H1 (cell line): Measurements from ENCODE around the gene ZNF426. TPM values are rescaled to one million over a fixed set of nuclear protein-coding genes. Genes with fewer than 3 reads are reported as not detected.
"Not testable (repeated sequence)": the region's sequence is repeated elsewhere in the genome, so short reads cannot be mapped to it uniquely, and the experiment has no call there.

Experiments used
- CTCF ChIA-PET: fragments of 300-600 bp; sonication (Branson Sonifier 250); formaldehyde crosslinking; loops from one replicate; lab custom pipeline; 2021; ENCODE audit not compliant: partially characterized antibody; lab: Charles Lee
- POLR2A ChIA-PET: fragments of 300-600 bp; sonication (Branson Sonifier 250); formaldehyde crosslinking; loops from one replicate; lab custom pipeline; 2021; ENCODE audit warnings: inconsistent platforms; ENCODE audit not compliant: partially characterized antibody; lab: Charles Lee
- DNase-seq, 2 experiments: peaks; one replicate each; pipeline versions ENCODE4 v3.0.0 to v3.0.0-alpha.2; 2010 to 2022; ENCODE audit warnings: low spot score in 2 of 2, low read depth in 1 of 2, mixed read lengths in 1 of 2
- FAIRE-seq: peaks from 2 replicates; lab custom pipeline; 2011; peaks lifted over from hg19 to GRCh38; lab: Jason Lieb, UNC
- H2AFZ ChIP-seq: 2 replicates; pipeline ENCODE4 v1.8.1; 2012; ENCODE audit warnings: low read length, inconsistent platforms
- H2AK5ac ChIP-seq: 2 replicates; pipeline ENCODE4 v1.6.1; 2013; ENCODE audit warnings: low read depth, low read length
- H2BK120ac ChIP-seq: replicated peaks from 2 replicates; pipeline ENCODE3; 2013; ENCODE audit warnings: low read depth, low read length, inconsistent platforms
- H2BK12ac ChIP-seq: 2 replicates; pipeline ENCODE4 v1.6.1; 2013; ENCODE audit warnings: low read depth, low read length
- H2BK15ac ChIP-seq: 2 replicates; pipeline ENCODE4 v1.6.1; 2013; ENCODE audit warnings: low read length
- H2BK20ac ChIP-seq: 2 replicates; pipeline ENCODE4 v1.6.1; 2013; ENCODE audit warnings: low read length
- H2BK5ac ChIP-seq: 2 replicates; pipeline ENCODE4 v1.6.1; 2013; ENCODE audit warnings: low read depth, low read length
- H3K14ac ChIP-seq: 2 replicates; pipeline ENCODE4 v1.6.1; 2013; ENCODE audit warnings: inconsistent platforms; ENCODE audit not compliant: insufficient read length
- H3K18ac ChIP-seq: 2 replicates; pipeline ENCODE4 v1.6.1; 2013; ENCODE audit warnings: low read length; ENCODE audit errors: extremely low read depth
- H3K23ac ChIP-seq: 2 replicates; pipeline ENCODE4 v1.6.1; 2013; ENCODE audit warnings: inconsistent platforms; ENCODE audit not compliant: insufficient read length
- H3K23me2 ChIP-seq: 2 replicates; pipeline ENCODE4 v1.6.1; 2013; ENCODE audit warnings: low read depth, low read length
- H3K27ac ChIP-seq: 2 replicates; pipeline ENCODE4 v1.6.1; 2011; ENCODE audit warnings: low read depth, low read length, inconsistent platforms
- H3K27me3 ChIP-seq, 4 experiments: replicated peaks in 1 of 4; 1 replicate in 1 of 4; 2 replicates in 3 of 4; pipeline versions ENCODE4 v1.6.1 to v1.8.1; 2011 to 2013; ENCODE audit warnings: low read length in 3 of 4, mild to moderate bottlenecking in 3 of 4, inconsistent platforms in 2 of 4, mixed read lengths in 2 of 4, moderate library complexity in 1 of 4; ENCODE audit not compliant: control insufficient read depth in 3 of 4, insufficient read depth in 3 of 4; ENCODE audit errors: extremely low read depth in 1 of 4
- H3K36me3 ChIP-seq, 4 experiments: 2 replicates each; pipeline versions ENCODE4 v1.6.1 to v1.8.1; 2011 to 2013; ENCODE audit warnings: mild to moderate bottlenecking in 4 of 4, low read length in 3 of 4, moderate library complexity in 2 of 4, control low read depth in 1 of 4, inconsistent platforms in 1 of 4; ENCODE audit not compliant: insufficient read depth in 4 of 4, control insufficient read depth in 2 of 4
- H3K4ac ChIP-seq: replicated peaks from 2 replicates; pipeline ENCODE3; 2013; ENCODE audit warnings: low read length, low read depth, mixed read lengths, inconsistent platforms; ENCODE audit not compliant: insufficient read length
- H3K4me1 ChIP-seq, 4 experiments: replicated peaks in 1 of 4; 1 replicate in 1 of 4; 2 replicates in 3 of 4; pipeline versions ENCODE4 v1.6.1 to v1.8.1; 2011 to 2013; ENCODE audit warnings: low read length in 3 of 4, inconsistent platforms in 2 of 4, mixed read lengths in 1 of 4; ENCODE audit not compliant: insufficient read depth in 4 of 4, control insufficient read depth in 3 of 4
- H3K4me2 ChIP-seq, 2 experiments: 2 replicates each; pipeline versions ENCODE4 v1.6.1 to v1.8.1; 2011 to 2013; ENCODE audit warnings: low read depth in 2 of 2, low read length in 2 of 2, control low read depth in 1 of 2, inconsistent platforms in 1 of 2, mild to moderate bottlenecking in 1 of 2; ENCODE audit not compliant: insufficient read depth in 1 of 2
- H3K4me3 ChIP-seq, 4 experiments: fragments of 200-600, 300-600 bp in 1 of 4; sonication (generic), shearing (Covaris generic), sonication (Bioruptor Twin) in 1 of 4; 2 replicates each; pipeline versions ENCODE4 v1.5.1 to v1.8.1; 2011 to 2016; ENCODE audit warnings: low read length in 4 of 4, low read depth in 3 of 4, control low read depth in 2 of 4, inconsistent platforms in 2 of 4, mild to moderate bottlenecking in 2 of 4, mixed read lengths in 1 of 4, moderate library complexity in 1 of 4; ENCODE audit not compliant: insufficient read depth in 2 of 4; ENCODE audit errors: extremely low read depth in 1 of 4
- H3K56ac ChIP-seq: replicated peaks from 2 replicates; pipeline ENCODE3; 2013; ENCODE audit warnings: low read depth, mild to moderate bottlenecking, mixed read lengths, low read length, inconsistent platforms; ENCODE audit not compliant: insufficient read length
- H3K79me1 ChIP-seq: 2 replicates; pipeline ENCODE4 v1.6.1; 2013; ENCODE audit warnings: low read depth, low read length, control low read depth
- H3K79me2 ChIP-seq, 2 experiments: 2 replicates each; pipeline versions ENCODE4 v1.6.1 to v1.8.1; 2012 to 2013; ENCODE audit warnings: low read length in 2 of 2, mild to moderate bottlenecking in 2 of 2, inconsistent platforms in 1 of 2; ENCODE audit not compliant: insufficient read depth in 2 of 2, control insufficient read depth in 1 of 2
- H3K9ac ChIP-seq, 4 experiments: replicated peaks in 1 of 4; 1 replicate in 1 of 4; 2 replicates in 3 of 4; pipeline versions ENCODE4 v1.6.1 to v1.8.1; 2011 to 2013; ENCODE audit warnings: low read depth in 3 of 4, low read length in 3 of 4, control low read depth in 2 of 4, mild to moderate bottlenecking in 2 of 4, moderate library complexity in 2 of 4, inconsistent platforms in 1 of 4; ENCODE audit errors: extremely low read depth in 1 of 4
- H3K9me3 ChIP-seq, 2 experiments: 2 replicates each; pipeline versions ENCODE4 v1.6.1 to v1.8.1; 2012 to 2013; ENCODE audit warnings: mild to moderate bottlenecking in 2 of 2, moderate library complexity in 2 of 2, control low read depth in 1 of 2, inconsistent platforms in 1 of 2, low read depth in 1 of 2, low read length in 1 of 2, mixed read lengths in 1 of 2; ENCODE audit not compliant: insufficient read depth in 2 of 2
- H4K20me1 ChIP-seq, 2 experiments: replicated peaks in 1 of 2; 2 replicates each; pipeline versions ENCODE3 to v1.8.1; 2011 to 2013; ENCODE audit warnings: inconsistent platforms in 2 of 2, low read length in 2 of 2, mild to moderate bottlenecking in 1 of 2; ENCODE audit not compliant: insufficient read depth in 2 of 2, control insufficient read depth in 1 of 2
- H4K5ac ChIP-seq: 2 replicates; pipeline ENCODE4 v1.6.1; 2013; ENCODE audit warnings: low read length, low read depth, mixed read lengths, inconsistent platforms; ENCODE audit not compliant: insufficient read length
- H4K8ac ChIP-seq: 2 replicates; pipeline ENCODE4 v1.8.0; 2013; ENCODE audit warnings: mild to moderate bottlenecking, moderate library complexity, low read length, inconsistent platforms; ENCODE audit not compliant: insufficient read depth; ENCODE audit errors: extremely low read depth
- H4K91ac ChIP-seq: replicated peaks from 2 replicates; pipeline ENCODE3; 2013; ENCODE audit warnings: low read length, mixed read lengths, inconsistent platforms; ENCODE audit not compliant: insufficient read length
- WGBS, 2 experiments: shearing (Covaris generic) in 1 of 2; methylation state at CpG; one replicate each; pipeline versions ENCODE4 v1.1.6 to v1.1.7; 2013 to 2015; ENCODE audit warnings: low lambda C conversion rate in 2 of 2, mixed read lengths in 2 of 2, inconsistent platforms in 1 of 2, low coverage in 1 of 2, missing lambda C conversion rate in 1 of 2; ENCODE audit not compliant: insufficient replicate concordance in 2 of 2, insufficient coverage in 1 of 2, insufficient read length in 1 of 2; ENCODE audit errors: extremely low coverage in 1 of 2, missing lambda C conversion rate in 1 of 2; 5-methylcytosine and 5-hydroxymethylcytosine counted together
- polyA plus RNA-seq, 7 experiments: library from polyadenylated mRNA; depleted of rRNA in 3 of 7; stranded (reverse) in 5 of 7; unstranded in 2 of 7; fragments of >200 nt in 5 of 7; fragments of 200-250 nt in 2 of 7; gene quantifications; 1 replicate in 5 of 7; 2 replicates in 1 of 7; 4 replicates in 1 of 7; pipeline versions ENCODE4 v1.2.1 to v1.2.3, GENCODE V29; 2011 to 2013; ENCODE audit warnings: missing spikeins in 2 of 7, mixed read lengths in 2 of 7
- total RNA-seq: library from RNA; stranded (reverse); fragmentation: NEBNext Ultra II Directional; extraction: Animal tissue kit (Norgen Biotek cat#: 25700); gene quantifications from 2 replicates; pipeline ENCODE4 v1.2.1, GENCODE V29; 2021

The ZNF426 gene
- total and polyA plus RNA-seq, 2 of the 8 experiments (the other 6 are each of a cell fraction or from before 2014, with no cell fraction given), result 3.6 to 27.9 TPM

DNA sequence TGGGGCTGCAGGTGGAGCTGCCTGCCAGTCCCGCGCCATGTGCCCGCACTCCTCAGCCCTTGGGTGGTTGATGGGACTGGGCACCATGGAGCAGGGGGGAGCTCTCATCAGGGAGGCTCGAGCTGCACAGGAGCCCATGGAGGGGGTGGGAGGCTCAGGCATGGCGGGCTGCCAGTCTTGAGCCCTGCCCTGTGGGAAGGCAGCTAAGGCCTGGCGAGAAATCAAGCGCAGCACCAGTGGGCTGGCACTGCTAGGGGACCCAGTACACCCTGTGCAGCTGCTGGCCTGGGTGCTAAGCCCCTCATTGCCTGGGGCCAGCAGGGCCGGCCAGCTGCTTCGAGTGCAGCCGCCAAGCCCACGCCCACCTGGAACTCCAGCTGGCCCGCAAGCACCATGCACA, 2.8 kb upstream of the ZNF426 start:
- H3K23ac ChIP-seq, H4K20me1 ChIP-seq, H2BK5ac ChIP-seq, H3K4ac ChIP-seq, H4K5ac ChIP-seq, H3K23me2 ChIP-seq, H3K4me1 ChIP-seq, DNase-seq, H2BK15ac ChIP-seq, H2BK120ac ChIP-seq, H3K4me2 ChIP-seq, H3K27me3 ChIP-seq, H3K18ac ChIP-seq, H2BK12ac ChIP-seq, H2BK20ac ChIP-seq, H3K79me1 ChIP-seq, H3K9ac ChIP-seq, H3K27ac ChIP-seq, H3K14ac ChIP-seq, H4K91ac ChIP-seq, H4K8ac ChIP-seq, H2AFZ ChIP-seq, H2AK5ac ChIP-seq, FAIRE-seq, H3K56ac ChIP-seq, H3K4me3 ChIP-seq, H3K36me3 ChIP-seq: not testable (repeated sequence)
- WGBS, 2 experiments, result 96% methylated on average over 10 of the region's 12 CpGs; no CpG with 5 or more reads in 1 of the 2 experiments
- Histone ChIP-seq H3K9me3 (peaks cover 20 to 25% of the 10 kb centered on the region in 2 experiments), H3K79me2 (peaks cover 4 to 20% of the 10 kb centered on the region in 2 experiments; a peak in 3 of 4 replicates)
- CTCF ChIA-PET, result interaction anchor here (0.5 to 1.1 kb wide), 3 partner anchors 12 to 39 kb away, joined by 3 read pairs; no protein-coding TSS in a partner anchor
- POLR2A ChIA-PET, result interaction anchor here (1.1 to 1.4 kb wide), 3 partner anchors 15 to 42 kb away, joined by 3 to 7 read pairs (median 5); no protein-coding TSS in a partner anchor

DNA sequence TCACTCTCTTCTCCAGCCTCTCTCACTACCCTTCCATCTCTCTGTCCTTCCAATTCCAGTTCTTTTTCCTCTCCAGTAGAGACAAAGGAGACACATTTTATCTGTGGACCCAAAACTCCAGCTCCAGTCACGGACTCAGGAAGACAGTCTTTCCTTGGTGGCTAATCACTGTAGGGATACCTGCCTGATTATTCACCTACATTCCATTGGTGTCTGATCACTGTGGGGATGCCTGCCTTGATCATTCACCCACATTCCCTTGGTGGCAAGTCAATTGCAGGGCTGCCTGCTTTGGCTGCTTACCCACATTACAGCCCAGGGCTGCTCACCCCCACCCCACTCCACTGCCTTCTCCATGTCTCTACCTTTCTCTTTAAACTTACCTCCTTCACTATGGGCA, 1.5 kb upstream of the ZNF426 start:
- H3K4me1 ChIP-seq, H3K56ac ChIP-seq, H4K8ac ChIP-seq, H3K4ac ChIP-seq, H4K91ac ChIP-seq, H3K23ac ChIP-seq, H3K27me3 ChIP-seq, H3K27ac ChIP-seq, DNase-seq, H2BK20ac ChIP-seq, H3K23me2 ChIP-seq, H2AFZ ChIP-seq, H3K4me3 ChIP-seq, H2BK12ac ChIP-seq, H3K9ac ChIP-seq, H4K5ac ChIP-seq, H3K79me1 ChIP-seq, H2AK5ac ChIP-seq, H3K18ac ChIP-seq, H2BK120ac ChIP-seq, H3K14ac ChIP-seq, FAIRE-seq, H3K4me2 ChIP-seq, H2BK15ac ChIP-seq, H2BK5ac ChIP-seq, H4K20me1 ChIP-seq: not testable (repeated sequence)
- ChIA-PET POLR2A (interaction anchor here (1.4 to 1.7 kb wide), 2 partner anchors 15 to 43 kb away, joined by 4 to 5 read pairs; no protein-coding TSS in a partner anchor), CTCF (interaction anchor here (1.0 kb wide), 1 partner anchor 19 kb away, joined by 3 read pairs; no protein-coding TSS in a partner anchor)
- H3K9me3 ChIP-seq, result peaks cover 19 to 22% of the 10 kb centered on the region in 2 experiments
- 93% methylated on average over 1 of the region's 1 CpG; no CpG with 5 or more reads in 1 of the 2 experiments for WGBS, 2 experiments
- H3K36me3 ChIP-seq, result peaks cover 11 to 20% (median 13%) of the 10 kb centered on the region in 4 experiments; a peak in 7 of 8 replicates
- peaks cover 4 to 27% of the 10 kb centered on the region in 2 experiments; a peak in 3 of 4 replicates for H3K79me2 ChIP-seq
